ENCODE results near the gene ZNF526. TPM values are rescaled to one million over a fixed set of nuclear protein-coding genes. Genes with fewer than 3 reads are reported as not detected.

The ZNF526 gene
- total and polyA plus RNA-seq, 9 of the 15 experiments (the other 6 are each of a cell fraction or from before 2014, with no cell fraction given) = 1.3 to 17.9 (median 6.2) TPM

DNA sequence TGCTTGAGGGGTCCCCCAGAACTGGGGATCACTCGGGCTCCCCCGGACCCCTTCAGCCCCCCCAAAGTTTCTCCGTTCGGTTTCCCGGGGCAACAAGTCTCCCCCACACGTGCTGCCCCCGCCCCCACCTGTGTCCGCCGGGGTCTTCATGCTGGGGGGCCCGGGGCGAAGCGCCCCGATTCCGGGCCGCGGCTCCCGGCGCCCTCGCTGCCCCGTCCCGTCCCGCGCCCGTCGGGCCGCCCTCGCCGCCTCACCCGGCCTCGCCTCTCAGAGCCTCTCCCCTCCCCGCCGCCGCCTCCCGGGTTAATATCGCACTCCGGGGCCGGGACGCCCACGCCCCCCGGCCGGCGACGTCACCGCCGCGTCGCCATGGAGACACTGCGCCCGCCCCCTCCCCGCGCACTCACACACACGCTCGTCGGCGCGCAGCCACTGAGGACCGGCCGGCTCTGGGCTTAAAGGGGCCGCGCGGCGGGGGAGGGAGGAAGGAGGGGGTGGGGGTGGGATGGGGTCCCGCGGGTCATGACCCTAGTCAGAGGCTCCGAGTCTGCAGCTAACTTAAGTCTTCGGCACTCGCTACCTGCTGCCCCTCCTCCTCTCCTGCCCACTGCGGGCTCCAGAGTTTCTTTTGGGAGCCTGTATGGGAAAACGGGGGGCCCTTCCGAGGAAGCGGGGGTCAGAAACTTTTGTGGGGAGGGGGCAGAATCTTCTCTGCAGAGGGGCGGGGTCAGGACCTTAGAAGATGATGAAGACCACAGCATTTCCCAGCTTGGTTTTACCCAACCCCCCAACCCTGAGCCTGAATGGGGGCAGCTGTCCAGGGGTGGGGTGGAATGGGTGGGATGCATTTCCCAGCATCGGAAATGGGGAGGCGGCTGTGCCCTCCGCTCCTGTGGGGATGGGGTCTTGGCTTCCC is 35.0 kb downstream of the ZNF526 start, which contains the start of gene ERF (continued):
- TF ChIP-seq, protein P1, sequence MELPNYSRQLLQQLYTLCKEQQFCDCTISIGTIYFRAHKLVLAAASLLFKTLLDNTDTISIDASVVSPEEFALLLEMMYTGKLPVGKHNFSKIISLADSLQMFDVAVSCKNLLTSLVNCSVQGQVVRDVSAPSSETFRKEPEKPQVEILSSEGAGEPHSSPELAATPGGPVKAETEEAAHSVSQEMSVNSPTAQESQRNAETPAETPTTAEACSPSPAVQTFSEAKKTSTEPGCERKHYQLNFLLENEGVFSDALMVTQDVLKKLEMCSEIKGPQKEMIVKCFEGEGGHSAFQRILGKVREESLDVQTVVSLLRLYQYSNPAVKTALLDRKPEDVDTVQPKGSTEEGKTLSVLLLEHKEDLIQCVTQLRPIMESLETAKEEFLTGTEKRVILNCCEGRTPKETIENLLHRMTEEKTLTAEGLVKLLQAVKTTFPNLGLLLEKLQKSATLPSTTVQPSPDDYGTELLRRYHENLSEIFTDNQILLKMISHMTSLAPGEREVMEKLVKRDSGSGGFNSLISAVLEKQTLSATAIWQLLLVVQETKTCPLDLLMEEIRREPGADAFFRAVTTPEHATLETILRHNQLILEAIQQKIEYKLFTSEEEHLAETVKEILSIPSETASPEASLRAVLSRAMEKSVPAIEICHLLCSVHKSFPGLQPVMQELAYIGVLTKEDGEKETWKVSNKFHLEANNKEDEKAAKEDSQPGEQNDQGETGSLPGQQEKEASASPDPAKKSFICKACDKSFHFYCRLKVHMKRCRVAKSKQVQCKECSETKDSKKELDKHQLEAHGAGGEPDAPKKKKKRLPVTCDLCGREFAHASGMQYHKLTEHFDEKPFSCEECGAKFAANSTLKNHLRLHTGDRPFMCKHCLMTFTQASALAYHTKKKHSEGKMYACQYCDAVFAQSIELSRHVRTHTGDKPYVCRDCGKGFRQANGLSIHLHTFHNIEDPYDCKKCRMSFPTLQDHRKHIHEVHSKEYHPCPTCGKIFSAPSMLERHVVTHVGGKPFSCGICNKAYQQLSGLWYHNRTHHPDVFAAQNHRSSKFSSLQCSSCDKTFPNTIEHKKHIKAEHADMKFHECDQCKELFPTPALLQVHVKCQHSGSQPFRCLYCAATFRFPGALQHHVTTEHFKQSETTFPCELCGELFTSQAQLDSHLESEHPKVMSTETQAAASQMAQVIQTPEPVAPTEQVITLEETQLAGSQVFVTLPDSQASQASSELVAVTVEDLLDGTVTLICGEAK (IDR thresholded peaks at IDR 0.05) = no peak
- TF ChIP-seq, protein P1 (CRISPR knock-in tag; IDR thresholded peaks at IDR 0.05) = no peak
- TF ChIP-seq ZNF766 (CRISPR knock-in tag; conservative IDR thresholded peaks at IDR 0.05) (no peak), ZC3H11A (IDR thresholded peaks at IDR 0.05; ENCODE audit: low read depth, low read length) (no peak), FUS (optimal IDR thresholded peaks at IDR 0.05; ENCODE audit: low read depth, low read length) (no peak), JUNB (CRISPR knock-in tag; conservative IDR thresholded peaks at IDR 0.05) (no peak), SP2 (IDR thresholded peaks at IDR 0.05; ENCODE audit: extremely low read depth, low read depth, low read length, poor library complexity, severe bottlenecking) (peak; percentile 45), KLF13 (tag; IDR thresholded peaks at IDR 0.05; ENCODE audit: borderline replicate concordance, low read depth) (peak; percentile 78; the same call in 1 of the 2 replicates), CXXC5 (CRISPR knock-in tag; IDR thresholded peaks at IDR 0.05) (peak; percentile 85), ZNF134 (CRISPR knock-in tag; conservative IDR thresholded peaks at IDR 0.05) (no peak), POLR2AphosphoS2 (IDR thresholded peaks at IDR 0.05; ENCODE audit: low read length) (no peak), MYNN (IDR thresholded peaks at IDR 0.05) (no peak), MYNN (CRISPR knock-in tag; IDR thresholded peaks at IDR 0.05) (no peak), RBM25 (IDR thresholded peaks at IDR 0.05; ENCODE audit: low read depth, low read length, severe bottlenecking) (peak; percentile 81), CHD2 (IDR thresholded peaks at IDR 0.05; ENCODE audit: low read depth, low read length) (no peak), TAF15 (IDR thresholded peaks at IDR 0.05; ENCODE audit: low read depth, low read length) (no peak), ZNF324 (CRISPR knock-in tag; IDR thresholded peaks at IDR 0.05) (no peak), SREBF2 (CRISPR knock-in tag; IDR thresholded peaks at IDR 0.05) (no peak)
- TF ChIP-seq, protein P2, sequence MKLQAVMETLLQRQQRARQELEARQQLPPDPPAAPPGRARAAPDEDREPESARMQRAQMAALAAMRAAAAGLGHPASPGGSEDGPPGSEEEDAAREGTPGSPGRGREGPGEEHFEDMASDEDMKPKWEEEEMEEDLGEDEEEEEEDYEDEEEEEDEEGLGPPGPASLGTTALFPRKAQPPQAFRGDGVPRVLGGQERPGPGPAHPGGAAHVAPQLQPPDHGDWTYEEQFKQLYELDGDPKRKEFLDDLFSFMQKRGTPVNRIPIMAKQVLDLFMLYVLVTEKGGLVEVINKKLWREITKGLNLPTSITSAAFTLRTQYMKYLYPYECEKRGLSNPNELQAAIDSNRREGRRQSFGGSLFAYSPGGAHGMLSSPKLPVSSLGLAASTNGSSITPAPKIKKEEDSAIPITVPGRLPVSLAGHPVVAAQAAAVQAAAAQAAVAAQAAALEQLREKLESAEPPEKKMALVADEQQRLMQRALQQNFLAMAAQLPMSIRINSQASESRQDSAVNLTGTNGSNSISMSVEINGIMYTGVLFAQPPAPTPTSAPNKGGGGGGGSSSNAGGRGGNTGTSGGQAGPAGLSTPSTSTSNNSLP (IDR thresholded peaks at IDR 0.05; ENCODE audit: borderline replicate concordance, low read depth, low read length) = no peak

Data from K562 (cell line).